Neural progenitor cell (in vitro differentiated cells): ENCODE results near the gene NAGS. TPM values are rescaled to one million over a fixed set of nuclear protein-coding genes. Genes with fewer than 3 reads are reported as not detected.

Experiments used
- DNase-seq: peaks from one replicate; pipeline ENCODE4 v3.0.0-alpha.2; 2016; ENCODE audit warnings: low spot score
- H2AFZ ChIP-seq: fragments of 200-600 bp; sonication (generic); replicated peaks from 2 replicates; pipeline ENCODE4 v1.6.1; 2016; ENCODE audit warnings: antibody characterized with exemption
- H3F3A ChIP-seq: fragments of 200-600 bp; sonication (generic); 2 replicates; pipeline ENCODE4 v1.6.1; 2016; ENCODE audit warnings: antibody characterized with exemption, low read depth
- H3K27ac ChIP-seq: fragments of 200-600 bp; sonication (generic); 2 replicates; pipeline ENCODE4 v1.5.1; 2016; ENCODE audit warnings: mild to moderate bottlenecking
- H3K27me3 ChIP-seq: fragments of 200-600 bp; sonication (generic); 2 replicates; pipeline ENCODE4 v1.6.1; 2016; ENCODE audit warnings: mild to moderate bottlenecking, moderate library complexity
- H3K36me3 ChIP-seq: fragments of 200-600 bp; sonication (generic); 2 replicates; pipeline ENCODE4 v1.5.1; 2016
- H3K4me1 ChIP-seq: fragments of 200-600 bp; sonication (generic); 2 replicates; pipeline ENCODE4 v1.6.1; 2016; ENCODE audit warnings: mixed run types
- H3K4me2 ChIP-seq: fragments of 200-600 bp; sonication (generic); 2 replicates; pipeline ENCODE4 v1.6.1; 2016
- H3K4me3 ChIP-seq: fragments of 200-600 bp; sonication (generic); 2 replicates; pipeline ENCODE4 v1.5.1; 2016
- H3K79me2 ChIP-seq: fragments of 200-600 bp; sonication (generic); 2 replicates; pipeline ENCODE4 v1.6.1; 2016; ENCODE audit warnings: low read depth
- H3K9ac ChIP-seq: fragments of 200-600 bp; sonication (generic); 2 replicates; pipeline ENCODE4 v1.6.1; 2016
- H3K9me3 ChIP-seq: fragments of 200-600 bp; sonication (generic); 2 replicates; pipeline ENCODE4 v1.5.1; 2016; ENCODE audit warnings: low read depth
- H4K20me1 ChIP-seq: fragments of 200-600 bp; sonication (generic); 2 replicates; pipeline ENCODE4 v1.6.1; 2016; ENCODE audit warnings: low read depth
- H3K27ac Mint-ChIP-seq: 3 replicates; pipeline ENCODE4 v1.8.0; 2021; ENCODE audit warnings: mixed read lengths
- H3K27me3 Mint-ChIP-seq: 2 replicates; pipeline ENCODE4 v1.8.0; 2022; ENCODE audit warnings: low read depth, mild to moderate bottlenecking, inconsistent platforms, moderate library complexity, mixed read lengths; ENCODE audit not compliant: insufficient read depth
- H3K36me3 Mint-ChIP-seq: 3 replicates; pipeline ENCODE4 v1.8.0; 2021; ENCODE audit warnings: mixed read lengths
- H3K4me1 Mint-ChIP-seq: 3 replicates; pipeline ENCODE4 v1.8.0; 2021; ENCODE audit warnings: mixed read lengths
- H3K4me3 Mint-ChIP-seq: 3 replicates; pipeline ENCODE4 v1.8.0; 2021; ENCODE audit warnings: mild to moderate bottlenecking, moderate library complexity, mixed read lengths
- H3K9me3 Mint-ChIP-seq: 3 replicates; pipeline ENCODE4 v1.8.0; 2020; ENCODE audit warnings: mixed read lengths
- EZH2 ChIP-seq: fragments of 200-600 bp; sonication (generic); IDR thresholded peaks from 2 replicates; pipeline ENCODE4 v1.6.1; 2017; ENCODE audit warnings: antibody characterized with exemption, mild to moderate bottlenecking, moderate library complexity
- EZH2phosphoT487 ChIP-seq: fragments of 200-600 bp; sonication (generic); IDR thresholded peaks from 2 replicates; pipeline ENCODE4 v1.6.1; 2017; ENCODE audit warnings: antibody characterized with exemption
- total RNA-seq: library from RNA; depleted of rRNA; stranded (reverse); fragments of >200 nt; gene quantifications from 2 replicates; pipeline ENCODE4 v1.2.3, GENCODE V29; 2015; ENCODE audit warnings: low replicate concordance
- TF ChIP-seq, protein P1 (sequence below): fragments of 200-600 bp; sonication (generic); IDR thresholded peaks from 2 replicates; pipeline ENCODE4 v1.5.1; 2017; ENCODE audit warnings: antibody characterized with exemption, mild to moderate bottlenecking

Gene NAGS
- total RNA-seq, 1 donor from 2014 or later = 1.8 TPM

DNA sequence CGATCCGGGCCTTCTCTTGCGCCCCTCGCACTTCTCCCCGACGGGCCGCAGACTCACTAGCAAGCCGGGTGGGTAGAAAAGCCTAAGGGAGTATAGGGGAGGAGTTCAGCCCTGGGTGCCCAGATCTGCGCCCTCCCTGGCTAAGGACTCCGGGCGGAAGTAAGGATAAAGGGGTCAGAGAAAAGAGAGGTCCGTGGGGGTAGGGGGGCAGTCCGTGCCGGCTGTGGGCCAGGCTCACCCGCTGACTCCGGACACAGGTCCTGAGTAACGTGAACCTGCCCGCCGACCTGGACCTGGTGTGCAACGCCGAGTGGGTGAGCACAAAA, 1.8 kb downstream of the NAGS start:
- H2AFZ ChIP-seq = peak overlapping the region; percentile 60
- H3K4me1 Mint-ChIP-seq = peaks cover 19% of the 10 kb centered on the region
- peaks cover 2% of the 10 kb centered on the region for H3K36me3 Mint-ChIP-seq

DNA sequence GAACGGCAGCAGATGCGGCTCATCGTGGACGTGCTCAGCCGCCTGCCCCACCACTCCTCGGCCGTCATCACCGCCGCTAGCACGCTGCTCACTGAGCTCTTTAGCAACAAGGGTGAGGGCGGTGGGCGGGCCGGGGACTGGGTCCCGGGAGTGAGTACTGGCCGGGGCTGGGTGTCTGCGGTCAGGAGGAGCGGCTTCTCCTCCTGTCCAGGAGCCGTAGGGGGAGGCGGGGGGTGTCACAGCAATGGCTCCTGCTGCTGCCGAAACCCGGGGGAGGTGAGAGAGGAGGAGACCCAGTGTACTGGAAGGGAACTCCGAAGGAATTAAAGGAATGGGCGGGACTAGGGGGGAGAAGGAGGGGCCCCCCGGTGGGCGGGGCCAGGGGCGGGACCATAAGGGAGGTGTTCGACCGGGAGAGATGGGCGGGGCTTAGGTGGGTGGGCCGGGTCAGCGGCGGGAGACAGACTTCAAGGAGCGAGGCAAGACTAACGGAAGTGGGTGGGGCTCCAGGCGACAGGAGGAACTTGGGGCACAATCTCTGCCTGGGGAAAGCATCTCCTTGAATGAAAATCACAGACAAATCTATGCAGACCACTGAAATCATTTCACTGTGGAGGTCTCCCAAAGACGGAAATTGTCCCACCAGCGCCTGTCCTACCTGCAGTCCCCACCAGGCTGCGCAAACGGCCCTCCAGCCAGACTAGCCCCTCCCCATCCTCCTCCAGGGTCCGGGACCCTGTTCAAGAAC, 2.4 kb downstream of the NAGS start:
- Histone ChIP-seq H3K4me3 (peak overlapping the region; percentile 71), H3F3A (peaks cover 28% of the 10 kb centered on the region), H2AFZ (peak overlapping the region; percentile 60), H3K27me3 (peaks cover 50% of the 10 kb centered on the region), H3K9ac (no peak overlapping the region), H3K4me1 (peaks cover 19% of the 10 kb centered on the region), H3K27ac (no peak overlapping the region), H4K20me1 (peaks cover 23% of the 10 kb centered on the region), H3K4me2 (peak overlapping the region; percentile 84), H3K9me3 (no peaks in the 10 kb centered on the region), H3K79me2 (no peaks in the 10 kb centered on the region), H3K36me3 (no peaks in the 10 kb centered on the region)
- Mint-ChIP-seq H3K36me3 (peaks cover 2% of the 10 kb centered on the region), H3K4me3 (peak overlapping the region; percentile 94), H3K9me3 (no peaks in the 10 kb centered on the region), H3K4me1 (peaks cover 19% of the 10 kb centered on the region), H3K27ac (no peak overlapping the region), H3K27me3 (peaks cover 32% of the 10 kb centered on the region)
- DNase-seq = peak; percentile 99
- TF ChIP-seq, protein P1, sequence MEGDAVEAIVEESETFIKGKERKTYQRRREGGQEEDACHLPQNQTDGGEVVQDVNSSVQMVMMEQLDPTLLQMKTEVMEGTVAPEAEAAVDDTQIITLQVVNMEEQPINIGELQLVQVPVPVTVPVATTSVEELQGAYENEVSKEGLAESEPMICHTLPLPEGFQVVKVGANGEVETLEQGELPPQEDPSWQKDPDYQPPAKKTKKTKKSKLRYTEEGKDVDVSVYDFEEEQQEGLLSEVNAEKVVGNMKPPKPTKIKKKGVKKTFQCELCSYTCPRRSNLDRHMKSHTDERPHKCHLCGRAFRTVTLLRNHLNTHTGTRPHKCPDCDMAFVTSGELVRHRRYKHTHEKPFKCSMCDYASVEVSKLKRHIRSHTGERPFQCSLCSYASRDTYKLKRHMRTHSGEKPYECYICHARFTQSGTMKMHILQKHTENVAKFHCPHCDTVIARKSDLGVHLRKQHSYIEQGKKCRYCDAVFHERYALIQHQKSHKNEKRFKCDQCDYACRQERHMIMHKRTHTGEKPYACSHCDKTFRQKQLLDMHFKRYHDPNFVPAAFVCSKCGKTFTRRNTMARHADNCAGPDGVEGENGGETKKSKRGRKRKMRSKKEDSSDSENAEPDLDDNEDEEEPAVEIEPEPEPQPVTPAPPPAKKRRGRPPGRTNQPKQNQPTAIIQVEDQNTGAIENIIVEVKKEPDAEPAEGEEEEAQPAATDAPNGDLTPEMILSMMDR = peak; percentile 71
- TF ChIP-seq EZH2phosphoT487 = no peak
- TF ChIP-seq EZH2 = no peak

More for the DNA sequence above, 1.8 kb downstream of the NAGS start:
- Mint-ChIP-seq H3K9me3 (no peaks in the 10 kb centered on the region), H3K27ac (no peak overlapping the region), H3K4me3 (peak overlapping the region; percentile 94), H3K27me3 (peaks cover 37% of the 10 kb centered on the region)
- Histone ChIP-seq H3K4me1 (peaks cover 19% of the 10 kb centered on the region), H3K9me3 (no peaks in the 10 kb centered on the region), H3F3A (peaks cover 28% of the 10 kb centered on the region), H3K9ac (no peak overlapping the region), H3K27me3 (peaks cover 50% of the 10 kb centered on the region), H3K79me2 (no peaks in the 10 kb centered on the region), H4K20me1 (peaks cover 23% of the 10 kb centered on the region), H3K27ac (no peak overlapping the region), H3K4me2 (peak overlapping the region; percentile 84), H3K36me3 (no peaks in the 10 kb centered on the region), H3K4me3 (peak overlapping the region; percentile 71)
- no peak for DNase-seq
- TF ChIP-seq, protein P1 = no peak
- TF ChIP-seq EZH2phosphoT487 (no peak), EZH2 (no peak)

DNA sequence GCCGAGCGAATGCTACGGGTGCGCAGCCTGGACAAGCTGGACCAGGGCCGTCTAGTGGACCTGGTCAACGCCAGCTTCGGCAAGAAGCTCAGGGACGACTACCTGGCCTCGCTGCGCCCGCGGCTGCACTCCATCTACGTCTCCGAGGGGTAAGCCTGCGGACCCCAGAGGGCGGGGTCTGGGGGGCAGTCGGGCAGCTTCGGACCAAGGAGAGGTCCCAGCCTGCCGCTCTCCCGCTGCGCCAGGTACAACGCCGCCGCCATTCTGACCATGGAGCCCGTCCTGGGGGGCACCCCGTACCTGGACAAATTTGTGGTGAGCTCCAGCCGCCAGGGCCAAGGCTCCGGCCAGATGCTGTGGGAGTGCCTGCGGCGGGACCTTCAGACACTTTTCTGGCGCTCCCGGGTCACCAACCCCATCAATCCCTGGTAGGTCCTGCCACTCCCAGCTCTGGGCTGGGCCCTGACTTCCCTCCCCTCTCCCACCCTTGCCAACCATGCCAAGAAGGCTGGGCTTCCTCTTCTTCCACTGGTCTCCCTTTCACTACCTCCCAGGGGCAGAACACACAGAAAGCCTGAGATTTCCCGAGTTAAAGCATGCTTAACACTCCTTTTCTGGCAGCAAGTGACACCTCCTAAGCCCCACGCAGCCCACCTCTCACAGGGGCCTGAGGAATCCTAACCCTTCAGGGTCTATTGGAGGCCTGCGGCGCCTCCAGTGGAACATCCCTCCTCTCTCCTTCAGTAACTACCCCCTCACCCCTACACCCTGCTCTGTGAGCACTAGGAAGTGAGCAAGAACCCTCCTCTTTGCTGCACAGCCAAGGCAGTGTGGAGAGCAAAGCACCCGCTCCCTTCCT, 3.2 kb downstream of the NAGS start:
- H2AFZ ChIP-seq = peak overlapping the region; percentile 43
- no peak overlapping the region for H3K27ac ChIP-seq
- Mint-ChIP-seq H3K36me3 (peaks cover 2% of the 10 kb centered on the region), H3K9me3 (no peaks in the 10 kb centered on the region), H3K27ac (no peak overlapping the region), H3K4me3 (peak overlapping the region; percentile 94), H3K4me1 (peaks cover 19% of the 10 kb centered on the region), H3K27me3 (peaks cover 31% of the 10 kb centered on the region)
- no peaks in the 10 kb centered on the region for H3K36me3 ChIP-seq
- peak overlapping the region; percentile 84 for H3K4me2 ChIP-seq
- H3F3A ChIP-seq = peaks cover 28% of the 10 kb centered on the region
- peak overlapping the region; percentile 71 for H3K4me3 ChIP-seq
- peaks cover 23% of the 10 kb centered on the region for H4K20me1 ChIP-seq
- DNase-seq = no peak
- H3K27me3 ChIP-seq = peaks cover 47% of the 10 kb centered on the region
- TF ChIP-seq EZH2 (no peak), EZH2phosphoT487 (no peak)
- TF ChIP-seq, protein P1 = no peak
- H3K9ac ChIP-seq = no peak overlapping the region
- H3K4me1 ChIP-seq = peaks cover 19% of the 10 kb centered on the region
- H3K79me2 ChIP-seq = no peaks in the 10 kb centered on the region
- no peaks in the 10 kb centered on the region for H3K9me3 ChIP-seq
